CD4-positive, alpha-beta T cell treated with Interleukin-10 for 1 hour (primary cell): ENCODE results near the gene PLCB4.

ENCODE experiments used
- DNase-seq: peaks from one replicate; pipeline ENCODE4 v3.0.0-alpha.2; 2020

PLCB4 gene

DNA sequence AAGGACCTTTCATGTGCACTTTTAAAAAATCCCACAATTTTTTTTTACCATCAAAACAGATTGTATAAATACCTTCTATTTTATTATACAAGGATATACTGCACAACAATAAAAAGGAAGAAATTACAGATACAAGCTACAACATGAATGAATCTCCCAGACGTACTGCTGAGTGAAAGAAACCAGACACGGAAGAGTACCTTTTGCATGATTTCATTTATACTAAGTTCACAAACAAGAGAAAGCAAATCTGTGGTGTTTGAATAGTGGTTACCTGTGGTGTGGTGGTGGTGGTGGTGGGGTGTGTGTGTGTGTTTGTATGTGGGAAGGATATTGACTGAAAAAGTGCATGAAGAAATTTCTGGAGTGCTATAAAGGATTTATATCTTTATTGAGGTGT is 6.8 kb upstream of the PLCB4 start:
- DNase-seq: no peak

DNA sequence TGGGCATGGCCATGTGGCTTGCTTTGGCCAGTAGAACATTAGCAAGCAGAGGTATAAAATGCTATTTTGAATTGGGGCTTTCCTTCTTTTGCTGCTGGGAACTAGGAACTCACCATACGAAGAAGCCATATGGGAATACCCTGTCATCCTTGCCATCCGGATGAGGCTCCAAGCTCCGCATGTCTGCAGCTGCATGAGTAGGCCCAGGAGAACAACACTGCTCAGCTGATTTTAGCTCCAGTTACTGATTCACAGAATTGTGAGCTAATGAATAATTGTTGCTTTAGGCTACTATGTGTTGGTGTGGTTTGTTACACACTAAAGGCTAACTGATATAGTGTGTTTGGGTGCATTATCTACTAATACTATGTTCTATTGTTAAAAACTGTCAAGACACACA is 2.7 kb upstream of the PLCB4 start:
- no peak for DNase-seq

DNA sequence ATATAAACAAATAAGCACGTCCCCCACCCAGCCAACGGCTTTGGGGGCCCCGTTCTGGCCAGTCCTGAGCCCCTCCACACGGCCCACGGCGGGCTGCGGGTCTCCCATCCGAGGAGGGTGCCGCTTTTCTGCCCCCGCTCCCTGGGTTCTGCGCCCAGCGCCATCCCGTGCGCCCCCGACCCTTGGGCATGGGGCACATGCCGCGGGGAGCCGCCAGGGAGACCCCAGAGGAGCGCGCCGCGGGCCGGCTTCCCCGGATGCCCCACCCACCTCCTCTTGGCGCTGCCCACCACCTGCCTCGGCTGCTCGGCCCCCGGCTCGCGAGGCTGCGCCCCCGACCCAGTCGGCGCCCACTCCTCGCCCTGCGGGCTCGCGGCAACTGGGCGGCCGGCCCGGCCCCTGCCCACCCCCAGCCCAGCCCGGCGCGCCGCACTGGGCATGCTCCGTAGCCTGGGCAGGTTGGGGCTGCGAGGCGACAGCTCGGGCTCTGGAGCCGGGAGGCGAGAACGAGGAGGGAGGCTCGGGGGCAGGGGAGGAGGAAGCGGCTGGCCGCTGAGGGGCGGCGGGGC is 570 bp upstream of the PLCB4 start:
- DNase-seq: no peak

DNA sequence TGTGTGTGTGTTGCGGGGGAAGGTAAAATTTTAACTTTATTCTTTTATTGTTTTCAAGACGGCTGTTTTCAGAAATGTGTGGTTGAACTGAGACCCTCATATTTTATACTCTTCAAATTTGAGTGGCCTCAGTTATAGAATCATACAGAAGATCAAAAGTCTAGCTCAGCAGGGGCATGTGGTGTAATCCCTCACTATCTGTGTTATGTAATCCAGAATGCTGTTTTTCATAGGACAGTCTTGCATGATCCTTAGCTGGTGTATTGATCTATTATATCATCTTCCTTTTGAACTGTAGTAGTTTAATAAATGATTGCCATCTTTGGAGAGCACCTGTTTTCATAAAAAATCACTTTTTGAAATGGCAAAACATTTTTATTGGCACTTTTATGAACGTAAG is 1.4 kb downstream of the PLCB4 start:
- no peak for DNase-seq

DNA sequence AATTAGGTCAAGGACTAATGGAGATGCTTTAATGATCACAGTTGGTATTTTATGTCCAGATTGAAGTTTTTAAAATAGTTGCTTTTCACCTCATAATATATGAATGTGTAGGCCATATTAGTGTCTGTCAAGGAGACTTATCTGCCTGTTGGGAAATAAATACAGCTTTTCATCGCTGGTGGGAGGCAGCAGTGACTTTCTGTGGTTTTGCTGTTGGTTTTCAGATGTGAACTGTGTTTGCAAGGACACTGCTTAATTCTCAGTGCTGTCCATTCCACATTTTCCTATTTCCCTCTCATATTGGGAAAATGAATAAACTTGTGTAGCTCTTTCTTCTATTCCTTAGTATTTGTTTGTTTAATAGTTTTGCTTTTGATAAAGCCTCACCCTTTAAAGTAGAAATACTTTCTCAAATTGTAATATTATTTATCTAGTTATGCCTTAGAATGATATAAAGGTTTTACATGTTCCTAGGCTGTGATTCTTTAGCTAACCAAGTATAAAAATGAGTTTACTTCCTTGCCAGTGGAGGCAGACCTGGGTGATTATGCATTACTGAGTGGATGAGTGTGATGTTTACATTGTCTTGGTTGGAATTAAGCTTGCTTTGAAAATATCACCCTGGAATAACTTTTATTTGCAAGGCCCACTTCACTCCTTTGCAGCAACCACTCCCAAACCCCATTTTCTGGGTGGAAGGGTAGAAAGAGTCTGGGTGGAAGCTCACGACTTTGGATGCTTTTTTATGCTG is 3.3 kb downstream of the PLCB4 start:
- DNase-seq: no peak

GRCh38 chr20:9072861-9073500 is 4.1 kb downstream of the PLCB4 start:
- no peak for DNase-seq

- DNase-seq: no peak
These were observed 6.6 kb downstream of the PLCB4 start for GRCh38 chr20:9075264-9076095.

DNA sequence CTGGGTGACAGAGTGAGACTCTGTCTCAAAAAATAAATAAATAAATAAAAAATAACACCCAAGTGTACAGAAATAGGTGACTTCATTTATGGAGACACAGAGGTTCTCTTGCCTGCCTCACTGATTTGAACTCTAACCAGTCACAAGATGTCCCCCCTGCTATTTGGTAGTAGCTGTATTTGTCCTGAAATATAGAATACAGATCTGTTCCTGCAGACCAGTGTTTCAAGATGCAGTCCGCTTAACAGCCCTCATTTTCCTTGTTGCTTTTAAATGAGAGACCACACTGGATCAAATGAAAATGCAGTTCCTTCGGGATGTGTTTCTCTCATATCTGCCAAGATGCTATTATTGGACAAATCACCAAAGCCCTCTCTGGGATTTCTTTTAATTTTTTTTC is 7.6 kb downstream of the PLCB4 start:
- DNase-seq: no peak

DNA sequence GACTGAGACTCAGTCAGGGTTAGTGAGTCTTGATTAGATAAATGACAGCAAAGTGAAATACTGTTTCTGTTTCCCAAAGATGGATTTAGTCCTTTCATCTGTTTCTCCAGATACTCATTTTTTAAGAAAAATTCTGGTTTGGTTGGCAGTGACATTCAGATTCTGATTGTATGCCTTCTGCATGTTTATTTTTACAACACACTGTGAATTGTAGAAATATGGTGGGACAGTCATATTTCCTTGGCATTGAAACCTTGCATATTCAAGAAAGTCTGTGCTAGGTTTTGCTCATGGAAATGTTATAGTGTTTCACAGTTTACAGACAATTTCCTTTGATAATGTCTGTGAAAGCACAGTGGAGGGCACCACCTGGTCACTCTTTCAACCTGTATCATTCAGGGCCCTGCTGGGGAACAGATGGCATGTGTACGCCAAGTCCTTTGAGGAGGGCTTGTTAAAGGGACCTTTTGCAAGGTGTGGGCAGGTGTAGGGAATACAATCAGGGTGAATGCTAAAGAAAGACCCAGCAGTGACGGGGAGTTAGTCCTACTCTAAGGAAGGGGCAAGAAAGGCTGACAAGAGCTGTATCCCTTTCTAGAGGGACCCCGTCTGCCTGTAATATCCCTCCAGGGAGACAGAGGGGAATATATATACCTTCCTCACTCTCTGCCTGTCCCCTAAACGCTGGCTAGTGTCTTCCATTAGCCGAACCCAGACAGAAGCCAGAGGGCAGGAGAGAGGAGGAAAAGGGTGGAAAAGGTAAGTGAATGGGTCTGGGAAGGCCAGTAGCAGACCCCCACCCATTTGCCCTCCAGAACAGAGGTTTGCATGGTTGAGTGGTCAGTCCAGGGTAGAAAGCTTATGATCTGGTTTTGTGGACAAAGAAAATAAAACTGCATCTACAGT is 10.2 kb downstream of the PLCB4 start:
- no peak for DNase-seq

DNA sequence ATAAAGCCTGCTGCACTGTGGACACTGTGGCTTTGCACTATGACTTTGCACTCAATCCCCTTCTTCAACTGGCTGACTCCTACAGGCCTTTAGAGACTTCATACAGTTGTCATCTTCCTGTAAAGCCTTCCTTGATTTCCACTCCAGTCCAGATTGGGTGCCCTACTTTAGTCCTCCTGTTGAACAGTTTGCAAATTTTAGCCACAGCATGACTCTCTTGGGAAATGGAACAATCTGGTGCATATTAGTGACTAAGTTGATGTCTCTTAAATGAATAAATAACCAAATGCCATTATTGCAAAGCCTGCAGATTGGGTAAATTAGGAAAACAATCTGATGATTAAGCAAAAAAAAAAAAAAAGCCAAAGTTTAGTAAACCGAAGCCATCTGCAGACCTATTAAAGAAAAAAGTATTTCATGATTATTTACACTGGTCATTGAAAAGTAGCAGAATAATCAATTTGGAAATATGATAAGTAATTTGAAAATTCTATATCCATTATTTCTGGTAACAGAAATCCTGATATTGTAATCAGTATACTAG is 12.6 kb downstream of the PLCB4 start:
- DNase-seq: no peak

GRCh38 chr20:9082741-9083140 is 13.9 kb downstream of the PLCB4 start:
- no peak for DNase-seq

DNA sequence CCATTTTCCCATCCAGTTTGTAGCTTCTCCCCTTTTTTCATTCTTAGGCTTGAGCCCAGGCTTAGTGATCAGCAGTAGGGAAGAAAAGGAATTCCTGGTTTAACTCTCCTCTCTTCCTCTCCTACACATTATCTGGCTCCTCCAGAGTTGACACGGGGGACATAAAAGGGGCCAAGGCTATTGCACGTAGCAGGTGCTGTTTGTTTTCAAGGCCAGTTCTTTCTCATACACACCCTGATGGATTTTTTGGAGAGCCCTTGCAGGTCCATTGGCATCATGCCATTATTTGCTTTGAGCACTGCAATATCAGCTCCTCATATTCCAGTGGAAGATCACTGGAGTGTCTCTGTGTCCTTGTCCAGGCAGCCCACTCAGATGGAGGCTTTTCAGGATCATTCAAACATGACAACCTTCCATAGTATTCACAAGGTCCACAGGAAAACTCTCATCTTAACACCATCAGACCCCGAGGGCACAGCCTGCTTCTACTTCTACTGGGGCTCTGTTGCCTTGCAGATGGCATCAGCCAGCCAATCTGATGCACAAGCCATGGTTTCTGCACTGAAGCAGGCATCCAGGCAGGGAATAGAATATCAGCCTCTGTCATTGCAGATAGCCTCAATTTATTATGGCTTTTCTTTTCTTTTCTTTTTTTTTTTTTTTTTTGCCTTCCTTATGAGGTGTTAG is 18.8 kb downstream of the PLCB4 start:
- DNase-seq: no peak

- no peak for DNase-seq
These were observed 19.7 kb downstream of the PLCB4 start for GRCh38 chr20:9088556-9088955.

DNA sequence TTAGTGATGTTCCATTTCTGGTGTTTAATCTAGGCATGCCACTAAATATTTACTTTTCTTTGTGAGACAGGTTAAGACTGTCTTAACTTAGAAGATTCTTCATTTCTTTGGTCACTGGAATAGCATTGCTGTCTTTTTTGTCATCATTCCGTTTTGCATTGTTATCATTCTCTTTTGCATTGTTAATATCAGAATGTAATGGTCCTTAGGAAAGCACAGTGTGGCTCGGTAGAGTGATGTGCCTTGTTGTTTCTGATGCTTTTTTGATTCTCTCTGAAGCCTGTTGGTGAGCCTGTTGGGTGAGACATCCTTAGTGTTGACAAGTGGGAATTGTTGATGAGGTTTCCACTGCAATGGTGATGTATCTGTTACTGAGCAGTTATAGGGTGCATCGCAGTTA is 23.2 kb downstream of the PLCB4 start:
- DNase-seq: no peak

GRCh38 chr20:9092655-9093054 is 23.8 kb downstream of the PLCB4 start:
- DNase-seq: no peak

- DNase-seq: no peak
These were observed 24.5 kb downstream of the PLCB4 start for GRCh38 chr20:9093218-9093957.

- DNase-seq: no peak
These were observed 30.5 kb downstream of the PLCB4 start for GRCh38 chr20:9099372-9099771.

- no peak for DNase-seq
These were observed 31.8 kb downstream of the PLCB4 start for GRCh38 chr20:9100691-9101090.

DNA sequence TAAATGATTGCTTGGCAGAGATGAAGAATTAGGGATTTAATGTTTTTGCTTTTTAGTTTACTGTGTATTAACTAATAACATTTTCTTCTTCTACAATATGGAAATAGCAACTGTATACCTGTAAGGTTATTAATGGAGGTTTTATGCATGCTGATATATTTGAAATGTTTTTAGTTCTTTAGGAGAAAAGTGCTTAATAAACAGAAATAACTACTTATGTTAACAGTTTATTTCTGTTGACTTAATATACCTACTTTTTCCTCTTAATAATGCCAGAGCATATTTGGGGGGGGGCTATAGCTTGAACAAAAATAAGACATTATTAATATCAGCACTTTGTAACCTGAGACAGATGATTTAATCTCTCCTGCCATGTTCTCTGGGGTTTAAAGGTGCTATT is 33.6 kb downstream of the PLCB4 start:
- DNase-seq: no peak

GRCh38 chr20:9103955-9104354 is 35.1 kb downstream of the PLCB4 start:
- no peak for DNase-seq

DNA sequence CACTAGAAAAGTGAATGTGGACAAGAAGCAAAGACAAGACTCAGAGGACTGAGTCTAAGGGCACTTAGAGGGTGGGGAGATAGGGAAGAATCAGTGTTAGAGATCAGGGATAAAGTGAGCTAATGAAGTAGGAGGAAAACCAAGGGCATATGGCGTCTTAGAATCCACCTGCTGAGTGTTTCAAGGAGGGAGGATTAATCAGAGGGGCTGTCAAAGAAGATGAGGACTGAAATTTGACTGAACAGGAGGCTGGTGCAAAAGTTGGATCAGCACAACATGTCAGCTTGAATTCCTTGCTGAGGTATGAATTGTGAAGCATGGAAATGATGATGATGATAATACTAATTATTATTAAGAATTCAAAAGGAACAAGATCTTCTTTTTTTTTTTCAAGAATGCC is 39.4 kb downstream of the PLCB4 start:
- no peak for DNase-seq
